DND-41 (cell line): ENCODE results near the gene AGAP2.

Experiments
- EZH2 ChIP-seq: IDR thresholded peaks from 3 replicates; pipeline ENCODE4 v1.6.1; 2012; ENCODE audit warnings: borderline replicate concordance, low read depth, mild to moderate bottlenecking, moderate library complexity, low read length, inconsistent platforms; ENCODE audit not compliant: severe bottlenecking
- TF ChIP-seq, protein P1 (sequence below): IDR thresholded peaks from 2 replicates; pipeline ENCODE4 v1.5.1; 2012; ENCODE audit warnings: borderline replicate concordance, low read length, moderate library complexity, mild to moderate bottlenecking; ENCODE audit not compliant: poor library complexity, severe bottlenecking; ENCODE audit errors: extremely low read depth

DNA sequence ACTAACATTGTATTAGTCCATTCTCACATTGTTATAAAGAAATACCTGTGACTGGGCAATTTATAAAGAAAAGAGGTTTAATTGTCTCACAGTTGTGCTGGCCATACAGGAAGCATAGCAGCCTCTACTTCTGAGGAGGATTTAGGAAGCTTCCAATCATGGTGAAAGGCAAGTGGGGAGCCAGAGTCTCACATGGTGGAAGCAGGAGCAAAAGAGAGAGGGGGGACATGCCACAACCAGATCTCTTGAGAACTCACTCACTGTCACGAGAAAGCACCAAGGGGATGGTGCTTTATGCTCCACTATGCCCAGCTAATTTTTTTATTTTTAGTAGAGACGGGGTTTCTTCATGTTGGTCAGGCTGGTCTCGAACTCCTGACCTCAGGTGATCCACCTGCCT, 31.3 kb downstream of the AGAP2 start:
- no peak for TF ChIP-seq EZH2
- TF ChIP-seq, protein P1, sequence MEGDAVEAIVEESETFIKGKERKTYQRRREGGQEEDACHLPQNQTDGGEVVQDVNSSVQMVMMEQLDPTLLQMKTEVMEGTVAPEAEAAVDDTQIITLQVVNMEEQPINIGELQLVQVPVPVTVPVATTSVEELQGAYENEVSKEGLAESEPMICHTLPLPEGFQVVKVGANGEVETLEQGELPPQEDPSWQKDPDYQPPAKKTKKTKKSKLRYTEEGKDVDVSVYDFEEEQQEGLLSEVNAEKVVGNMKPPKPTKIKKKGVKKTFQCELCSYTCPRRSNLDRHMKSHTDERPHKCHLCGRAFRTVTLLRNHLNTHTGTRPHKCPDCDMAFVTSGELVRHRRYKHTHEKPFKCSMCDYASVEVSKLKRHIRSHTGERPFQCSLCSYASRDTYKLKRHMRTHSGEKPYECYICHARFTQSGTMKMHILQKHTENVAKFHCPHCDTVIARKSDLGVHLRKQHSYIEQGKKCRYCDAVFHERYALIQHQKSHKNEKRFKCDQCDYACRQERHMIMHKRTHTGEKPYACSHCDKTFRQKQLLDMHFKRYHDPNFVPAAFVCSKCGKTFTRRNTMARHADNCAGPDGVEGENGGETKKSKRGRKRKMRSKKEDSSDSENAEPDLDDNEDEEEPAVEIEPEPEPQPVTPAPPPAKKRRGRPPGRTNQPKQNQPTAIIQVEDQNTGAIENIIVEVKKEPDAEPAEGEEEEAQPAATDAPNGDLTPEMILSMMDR: no peak
